ENCODE data around the gene COMMD2. TPM values are rescaled to one million over a fixed set of nuclear protein-coding genes. Genes with fewer than 3 reads are reported as not detected.

Gene COMMD2
- total RNA-seq, 2 donors from 2014 or later: 21.6 to 26.9 TPM

DNA sequence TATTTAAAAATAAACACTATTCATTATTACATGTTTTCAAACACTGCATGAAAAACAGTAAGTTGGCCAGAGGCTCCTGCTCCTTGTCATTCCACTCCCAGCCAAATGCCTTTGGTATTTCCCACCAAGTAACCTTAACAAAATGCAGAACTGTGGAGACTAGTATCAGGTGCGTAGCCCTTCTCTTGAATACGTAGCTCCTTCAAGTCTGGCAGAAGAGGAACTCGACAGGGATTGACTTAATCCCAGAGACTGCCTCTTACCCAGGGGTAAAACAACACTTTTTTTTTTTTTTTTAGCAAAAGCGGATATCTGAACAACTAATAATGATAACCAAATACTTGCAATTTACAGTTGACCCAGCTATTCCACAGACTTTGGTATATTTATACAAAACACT is 738 bp downstream of the COMMD2 start:
- TF ChIP-seq, protein P1, sequence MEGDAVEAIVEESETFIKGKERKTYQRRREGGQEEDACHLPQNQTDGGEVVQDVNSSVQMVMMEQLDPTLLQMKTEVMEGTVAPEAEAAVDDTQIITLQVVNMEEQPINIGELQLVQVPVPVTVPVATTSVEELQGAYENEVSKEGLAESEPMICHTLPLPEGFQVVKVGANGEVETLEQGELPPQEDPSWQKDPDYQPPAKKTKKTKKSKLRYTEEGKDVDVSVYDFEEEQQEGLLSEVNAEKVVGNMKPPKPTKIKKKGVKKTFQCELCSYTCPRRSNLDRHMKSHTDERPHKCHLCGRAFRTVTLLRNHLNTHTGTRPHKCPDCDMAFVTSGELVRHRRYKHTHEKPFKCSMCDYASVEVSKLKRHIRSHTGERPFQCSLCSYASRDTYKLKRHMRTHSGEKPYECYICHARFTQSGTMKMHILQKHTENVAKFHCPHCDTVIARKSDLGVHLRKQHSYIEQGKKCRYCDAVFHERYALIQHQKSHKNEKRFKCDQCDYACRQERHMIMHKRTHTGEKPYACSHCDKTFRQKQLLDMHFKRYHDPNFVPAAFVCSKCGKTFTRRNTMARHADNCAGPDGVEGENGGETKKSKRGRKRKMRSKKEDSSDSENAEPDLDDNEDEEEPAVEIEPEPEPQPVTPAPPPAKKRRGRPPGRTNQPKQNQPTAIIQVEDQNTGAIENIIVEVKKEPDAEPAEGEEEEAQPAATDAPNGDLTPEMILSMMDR (IDR thresholded peaks at IDR 0.05): no peak
- intact Hi-C loops (cut with DNase I): no loop called here
- 7% methylated on average over 4 of the region's 4 CpGs for WGBS
- H3K27ac ChIP-seq: peak overlapping the region; percentile 75 to 81
- no peak for DNase-seq (ENCODE audit: low spot score)
- H3K4me1 ChIP-seq (replicated peaks): no peaks in the 10 kb centered on the region
- no peaks in the 10 kb centered on the region for H3K27me3 ChIP-seq (replicated peaks; ENCODE audit: insufficient read depth)
- H3K9me3 ChIP-seq: no peaks in the 10 kb centered on the region
- H3K4me3 ChIP-seq: peak overlapping the region; percentile 75 to 82
- no peaks in the 10 kb centered on the region for H3K36me3 ChIP-seq

DNA sequence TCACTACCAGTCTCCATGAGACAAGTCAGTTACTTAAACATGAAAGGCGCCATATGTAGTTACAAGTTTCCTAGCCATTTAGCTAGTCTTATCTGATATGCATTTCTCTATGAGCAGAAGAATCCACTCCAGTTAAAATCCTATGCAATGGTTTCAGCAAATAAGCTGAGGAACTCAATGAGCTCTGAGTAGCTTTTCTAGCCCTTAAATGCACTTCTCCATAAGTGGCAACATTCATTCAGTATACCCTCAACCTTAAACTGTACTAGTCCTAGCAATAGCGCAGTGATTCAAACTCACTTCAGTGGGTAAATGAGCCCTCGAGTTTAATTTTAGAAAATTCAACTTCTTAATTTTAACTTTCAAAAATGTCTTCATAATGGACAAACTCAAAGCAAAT is 7.7 kb downstream of the COMMD2 start:
- no peaks in the 10 kb centered on the region for H3K9me3 ChIP-seq
- no peaks in the 10 kb centered on the region for H3K36me3 ChIP-seq
- H3K27me3 ChIP-seq (replicated peaks; ENCODE audit: insufficient read depth): no peaks in the 10 kb centered on the region
- no peak overlapping the region for H3K27ac ChIP-seq
- intact Hi-C loops (cut with DNase I): no loop called here
- H3K4me1 ChIP-seq (replicated peaks): no peaks in the 10 kb centered on the region
- DNase-seq (ENCODE audit: low spot score): no peak
- 93% methylated on average over 3 of the region's 3 CpGs for WGBS
- TF ChIP-seq POLR2AphosphoS5 (IDR thresholded peaks at IDR 0.05) (no peak), POLR2A (IDR thresholded peaks at IDR 0.05) (no peak)
- TF ChIP-seq, protein P1 (IDR thresholded peaks at IDR 0.05): no peak
- H3K4me3 ChIP-seq: no peak overlapping the region

DNA sequence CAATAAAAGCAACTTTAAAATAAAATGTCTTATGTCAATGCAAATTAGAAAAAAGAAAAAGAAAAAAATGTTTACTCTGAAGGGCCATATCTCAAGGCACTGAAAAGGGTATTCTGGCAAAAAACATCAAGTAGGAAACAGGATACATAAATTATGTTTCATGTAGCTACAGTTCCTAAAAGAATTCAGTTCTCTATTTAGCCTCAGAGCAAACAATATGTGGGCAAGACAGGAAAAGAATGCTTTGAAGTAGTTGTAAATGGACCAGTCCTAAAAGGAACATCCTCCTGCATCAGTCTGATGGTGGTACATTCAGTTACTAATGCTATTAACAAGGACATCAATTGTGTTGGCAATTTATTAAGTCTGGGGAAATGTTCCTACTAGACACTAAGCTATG is 8.1 kb downstream of the COMMD2 start:
- no peaks in the 10 kb centered on the region for H3K9me3 ChIP-seq
- no peak overlapping the region for H3K27ac ChIP-seq
- intact Hi-C loops (cut with DNase I): no loop called here
- no peak overlapping the region for H3K4me3 ChIP-seq
- H3K4me1 ChIP-seq (replicated peaks): no peaks in the 10 kb centered on the region
- DNase-seq (ENCODE audit: low spot score): no peak
- H3K27me3 ChIP-seq (replicated peaks; ENCODE audit: insufficient read depth): no peaks in the 10 kb centered on the region
- TF ChIP-seq POLR2AphosphoS5 (IDR thresholded peaks at IDR 0.05) (no peak), POLR2A (IDR thresholded peaks at IDR 0.05) (no peak)
- TF ChIP-seq, protein P1 (IDR thresholded peaks at IDR 0.05): no peak
- no peaks in the 10 kb centered on the region for H3K36me3 ChIP-seq

DNA sequence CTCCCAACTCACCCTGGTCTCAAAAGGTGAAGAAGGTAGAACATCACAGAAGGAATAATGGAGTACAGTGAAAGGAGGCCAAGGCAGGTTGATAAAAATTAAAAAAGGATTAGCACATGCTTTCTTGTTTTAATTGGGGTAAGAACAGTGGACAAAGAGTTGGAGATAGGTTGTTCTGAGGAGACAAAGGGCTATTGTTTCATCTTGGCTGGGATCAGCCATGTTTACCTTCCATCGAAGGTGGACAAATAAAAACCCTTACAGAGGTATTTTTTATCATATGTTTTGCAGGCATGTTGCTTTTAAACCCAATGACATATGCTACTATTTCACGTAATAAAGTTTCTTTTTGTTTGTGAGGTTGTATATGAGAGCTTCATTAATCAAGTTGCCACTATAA is 12.9 kb downstream of the COMMD2 start:
- no peaks in the 10 kb centered on the region for H3K36me3 ChIP-seq
- H3K9me3 ChIP-seq: no peaks in the 10 kb centered on the region
- intact Hi-C loops (cut with DNase I): no loop called here
- WGBS: 54% methylated on average over 2 of the region's 2 CpGs
- no peaks in the 10 kb centered on the region for H3K4me1 ChIP-seq (replicated peaks)
- DNase-seq (ENCODE audit: low spot score): no peak
- no peaks in the 10 kb centered on the region for H3K27me3 ChIP-seq (replicated peaks; ENCODE audit: insufficient read depth)
- H3K4me3 ChIP-seq: no peak overlapping the region
- TF ChIP-seq POLR2AphosphoS5 (IDR thresholded peaks at IDR 0.05) (no peak), POLR2A (IDR thresholded peaks at IDR 0.05) (no peak)
- TF ChIP-seq, protein P1 (IDR thresholded peaks at IDR 0.05): no peak
- no peak overlapping the region for H3K27ac ChIP-seq

DNA sequence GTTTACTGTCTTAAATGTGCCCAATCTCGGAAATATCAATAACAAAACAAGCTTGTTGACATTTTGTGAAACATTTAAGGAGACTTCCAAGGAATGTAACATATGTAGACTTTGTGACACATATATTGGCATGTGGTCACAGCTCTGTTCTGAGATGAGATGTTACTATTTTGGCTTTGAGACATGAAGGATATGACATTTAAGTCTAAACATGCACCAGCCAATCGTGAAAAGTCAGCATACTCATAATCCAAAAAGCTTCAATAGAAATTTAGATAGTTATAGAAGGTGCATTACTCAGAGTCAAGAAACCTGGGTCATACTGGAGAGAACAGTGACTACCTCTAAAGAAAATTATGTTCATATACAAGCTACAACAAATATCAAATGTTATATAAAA is 13.4 kb downstream of the COMMD2 start:
- no peaks in the 10 kb centered on the region for H3K4me1 ChIP-seq (replicated peaks)
- intact Hi-C loops (cut with DNase I): no loop called here
- H3K27me3 ChIP-seq (replicated peaks; ENCODE audit: insufficient read depth): no peaks in the 10 kb centered on the region
- no peaks in the 10 kb centered on the region for H3K36me3 ChIP-seq
- no peak overlapping the region for H3K4me3 ChIP-seq
- TF ChIP-seq, protein P1 (IDR thresholded peaks at IDR 0.05): no peak
- TF ChIP-seq POLR2A (IDR thresholded peaks at IDR 0.05) (no peak), POLR2AphosphoS5 (IDR thresholded peaks at IDR 0.05) (no peak)
- H3K9me3 ChIP-seq: no peaks in the 10 kb centered on the region
- 75% methylated on average over 2 of the region's 2 CpGs for WGBS
- DNase-seq (ENCODE audit: low spot score): no peak
- no peak overlapping the region for H3K27ac ChIP-seq

All from prostate gland (tissue), 2 donors.